ENCODE data around the gene CADPS. TPM values are rescaled to one million over a fixed set of nuclear protein-coding genes. Genes with fewer than 3 reads are reported as not detected.

The CADPS gene
- total RNA-seq, 1 experiment from 2014 or later: not detected

- POLR2A ChIA-PET (ENCODE audit: low non-redundant PET): no interaction called here
- H3K27ac ChIP-seq (ENCODE audit: low read depth, low read length, poor library complexity, severe bottlenecking): no peak overlapping the region
- peaks cover 21% of the 10 kb centered on the region for H3K27me3 ChIP-seq (replicated peaks; ENCODE audit: insufficient read depth, low read depth, low read length, poor library complexity)
- no peak overlapping the region for H3K4me3 ChIP-seq (ENCODE audit: low read depth, low read length, poor library complexity, severe bottlenecking)
- intact Hi-C loops (cut with micrococcal nuclease; ENCODE audit: unreplicated experiment): no loop called here
- no TSS peak for BruUV-seq (replicated peaks)
- no peak for TF ChIP-seq CTCF (conservative IDR thresholded peaks at IDR 0.05; ENCODE audit: low read depth, low read length)
- TF ChIP-seq EZH2 (IDR thresholded peaks at IDR 0.05; ENCODE audit: borderline replicate concordance, low read depth, low read length, poor library complexity, severe bottlenecking): no peak
- DNase-seq (ENCODE audit: low spot score): no peak
- H3K36me3 ChIP-seq (ENCODE audit: insufficient read depth, low read length, poor library complexity, severe bottlenecking): no peaks in the 10 kb centered on the region
- H3K4me1 ChIP-seq (ENCODE audit: insufficient read depth, low read length, poor library complexity, severe bottlenecking): no peaks in the 10 kb centered on the region
- CTCF ChIA-PET: no interaction called here
- H3K9me3 ChIP-seq (ENCODE audit: low read depth, low read length, poor library complexity, severe bottlenecking): no peaks in the 10 kb centered on the region
These were observed 353.6 kb downstream of the CADPS start for GRCh38 chr3:62521464-62522105.

- H3K4me3 ChIP-seq (ENCODE audit: low read depth, low read length, poor library complexity, severe bottlenecking): no peak overlapping the region
- intact Hi-C loops (cut with micrococcal nuclease; ENCODE audit: unreplicated experiment): no loop called here
- H3K36me3 ChIP-seq (ENCODE audit: insufficient read depth, low read length, poor library complexity, severe bottlenecking): no peaks in the 10 kb centered on the region
- no peaks in the 10 kb centered on the region for H3K9me3 ChIP-seq (ENCODE audit: low read depth, low read length, poor library complexity, severe bottlenecking)
- POLR2A ChIA-PET (ENCODE audit: low non-redundant PET): no interaction called here
- no peak overlapping the region for H3K27ac ChIP-seq (ENCODE audit: low read depth, low read length, poor library complexity, severe bottlenecking)
- no peak for DNase-seq (ENCODE audit: low spot score)
- no peak for TF ChIP-seq EZH2 (IDR thresholded peaks at IDR 0.05; ENCODE audit: borderline replicate concordance, low read depth, low read length, poor library complexity, severe bottlenecking)
- TF ChIP-seq CTCF (conservative IDR thresholded peaks at IDR 0.05; ENCODE audit: low read depth, low read length): no peak
- no peaks in the 10 kb centered on the region for H3K27me3 ChIP-seq (replicated peaks; ENCODE audit: insufficient read depth, low read depth, low read length, poor library complexity)
- no peaks in the 10 kb centered on the region for H3K4me1 ChIP-seq (ENCODE audit: insufficient read depth, low read length, poor library complexity, severe bottlenecking)
- BruUV-seq (replicated peaks): no TSS peak
- CTCF ChIA-PET: interaction anchor here (0.6 to 1.1 kb wide), 2 partner anchors 73 to 1960 kb away, joined by 3 to 6 read pairs; no protein-coding TSS in a partner anchor
These were observed 371.7 kb downstream of the CADPS start for GRCh38 chr3:62503516-62503915.

GRCh38 chr3:62502315-62503300 is 372.6 kb downstream of the CADPS start:
- H3K27me3 ChIP-seq (replicated peaks; ENCODE audit: insufficient read depth, low read depth, low read length, poor library complexity): no peaks in the 10 kb centered on the region
- H3K4me3 ChIP-seq (ENCODE audit: low read depth, low read length, poor library complexity, severe bottlenecking): no peak overlapping the region
- H3K9me3 ChIP-seq (ENCODE audit: low read depth, low read length, poor library complexity, severe bottlenecking): no peaks in the 10 kb centered on the region
- CTCF ChIA-PET: interaction anchor here (0.6 to 1.1 kb wide), 2 partner anchors 74 to 1961 kb away, joined by 3 to 6 read pairs; no protein-coding TSS in a partner anchor
- no TSS peak for BruUV-seq (replicated peaks)
- TF ChIP-seq EZH2 (IDR thresholded peaks at IDR 0.05; ENCODE audit: borderline replicate concordance, low read depth, low read length, poor library complexity, severe bottlenecking): no peak
- POLR2A ChIA-PET (ENCODE audit: low non-redundant PET): no interaction called here
- no peaks in the 10 kb centered on the region for H3K36me3 ChIP-seq (ENCODE audit: insufficient read depth, low read length, poor library complexity, severe bottlenecking)
- no peaks in the 10 kb centered on the region for H3K4me1 ChIP-seq (ENCODE audit: insufficient read depth, low read length, poor library complexity, severe bottlenecking)
- intact Hi-C loops (cut with micrococcal nuclease; ENCODE audit: unreplicated experiment): no loop called here
- no peak overlapping the region for H3K27ac ChIP-seq (ENCODE audit: low read depth, low read length, poor library complexity, severe bottlenecking)
- DNase-seq (ENCODE audit: low spot score): no peak

All from A673 (cell line).